Pancreas (tissue), 10 donors: ENCODE measurements around the gene LTO1. TPM values are rescaled to one million over a fixed set of nuclear protein-coding genes. Genes with fewer than 3 reads are reported as not detected.

Experiments used
- ATAC-seq, 4 donors: fragments of 200-7000 bp; cut with Tn5 transposase; one replicate each; pipeline versions ENCODE4 v1.8.0 to v1.9.1; 2020; ENCODE audit warnings: mild to moderate bottlenecking in 4 of 4, moderate library complexity in 4 of 4
- DNase-seq, 6 donors: peaks; one replicate each; pipeline ENCODE4 v3.0.0-alpha.2; 2020
- FAIRE-seq: peaks from 2 replicates; lab custom pipeline; 2012; peaks lifted over from hg19 to GRCh38; lab: Jason Lieb, UNC
- H3K27ac ChIP-seq, 4 donors: fragments of 200-600 bp; sonication (generic); 1 replicate in 3 of 4; 2 replicates in 1 of 4; pipeline versions ENCODE4 v1.5.0 to v1.8.0; 2020
- H3K27me3 ChIP-seq, 4 donors: fragments of 200-600 bp; one replicate each; pipeline ENCODE4 v1.8.0; 2021
- H3K36me3 ChIP-seq, 3 donors: fragments of 200-600 bp; sonication (generic) in 1 of 3; one replicate each; pipeline versions ENCODE4 v1.5.0 to v1.8.0; 2020 to 2021
- H3K4me1 ChIP-seq, 3 donors: fragments of 200-600 bp; one replicate each; pipeline ENCODE4 v1.8.0; 2021
- H3K4me3 ChIP-seq, 4 donors: fragments of 200-600 bp; sonication (generic) in 2 of 4; one replicate each; pipeline versions ENCODE4 v1.5.0 to v1.8.0; 2020 to 2021
- H3K9me3 ChIP-seq, 4 donors: fragments of 200-600 bp; one replicate each; pipeline ENCODE4 v1.8.0; 2021
- whole genome bisulfite sequencing, 2 donors: extraction: QIAGEN DNeasy Blood & Tissue Kit; methylation state at CpG; one replicate each; pipeline ENCODE4 v1.1.7; 2013; 5-methylcytosine and 5-hydroxymethylcytosine counted together
- intact Hi-C, 3 donors: fragments of 100-400 bp; cut with DNase I; formaldehyde crosslinking; loops; one replicate each; pipeline versions ENCODE4 v1.11.1 to v1.14.2; 2022
- polyA plus RNA-seq, 2 donors: library from polyadenylated mRNA; stranded (reverse); fragments of 200-250 nt; gene quantifications; one replicate each; pipeline ENCODE4 v1.2.3, GENCODE V29; 2013
- total RNA-seq, 6 donors: library from RNA; stranded (reverse); fragmentation: NEBNext Ultra II Directional in 4 of 6; extraction: Animal tissue kit (Norgen Biotek cat#: 25700) in 4 of 6; gene quantifications; one replicate each; pipeline versions ENCODE4 v1.2.1 to v1.2.4, GENCODE V29; 2021 to 2023
- TF ChIP-seq, protein P1 (sequence below), 4 donors: fragments of 200-600 bp; sonication (generic) in 3 of 4; IDR thresholded peaks; one replicate each; pipeline versions ENCODE4 v1.5.0 to v1.8.0; 2021; ENCODE audit warnings: antibody characterized with exemption in 4 of 4
- donor health status: healthy with polysubstance abuse.
- donor health status: DM: no; HTN: no; CAD: no; lungs with moderate emphysema.
- donor health status: DM: no; HTN: no; CAD: no.
- donor health status: control.
- donor health status: control.
- donor health status: Bipolar disorder and iron deficiency.
- donor health status: DM: yes; HTN: yes; CAD: no.
- donor health status: DM: no; HTN: no; CAD: no.
- donor health status: DM: no; HTN: no; CAD: no.
- donor health status: DM: yes; HTN: yes; CAD: no.

Gene LTO1
- total and polyA plus RNA-seq, 8 donors, result 7.7 to 27.8 (median 12.2) TPM

DNA sequence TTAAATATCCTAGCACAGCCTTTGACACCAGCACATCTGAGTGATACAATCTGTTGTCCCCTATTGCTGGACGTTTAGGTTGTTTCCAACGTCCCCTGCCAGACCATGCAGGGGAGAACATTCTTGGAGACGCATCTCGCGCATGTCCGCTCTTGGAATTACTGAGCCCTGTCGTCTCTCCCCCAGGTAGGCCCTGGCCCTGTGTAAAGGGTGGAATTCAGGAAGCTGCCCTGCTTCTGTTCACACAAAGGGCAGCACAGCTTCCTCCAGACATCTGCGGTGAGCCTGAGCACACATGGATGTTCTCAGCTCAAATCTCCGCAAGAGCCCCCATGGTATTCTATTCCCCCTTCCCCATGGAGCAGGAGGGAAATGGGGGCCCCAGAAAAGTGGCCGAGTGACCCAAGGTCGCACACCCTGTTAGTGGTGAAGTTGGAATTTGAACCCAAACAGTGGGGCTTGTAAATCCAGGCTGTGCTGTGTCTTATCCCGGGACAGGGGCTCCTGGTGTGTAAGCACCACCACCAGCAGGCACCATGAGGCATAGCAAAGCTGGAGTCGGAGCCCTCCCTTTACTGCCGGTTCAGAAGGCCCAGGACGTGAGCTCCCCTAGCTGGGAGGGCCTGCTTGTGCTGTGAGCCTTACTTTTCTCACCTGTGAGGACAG lies 33.7 kb upstream of the LTO1 start:
- no peak for ATAC-seq
- Histone ChIP-seq H3K27me3 (peaks cover 0 to 20% (median 9%) of the 10 kb centered on the region in 4 donors), H3K36me3 (no peaks in the 10 kb centered on the region)

GRCh38 chr11:69707176-69707575 lies 32.0 kb upstream of the LTO1 start:
- TF ChIP-seq, protein P1, sequence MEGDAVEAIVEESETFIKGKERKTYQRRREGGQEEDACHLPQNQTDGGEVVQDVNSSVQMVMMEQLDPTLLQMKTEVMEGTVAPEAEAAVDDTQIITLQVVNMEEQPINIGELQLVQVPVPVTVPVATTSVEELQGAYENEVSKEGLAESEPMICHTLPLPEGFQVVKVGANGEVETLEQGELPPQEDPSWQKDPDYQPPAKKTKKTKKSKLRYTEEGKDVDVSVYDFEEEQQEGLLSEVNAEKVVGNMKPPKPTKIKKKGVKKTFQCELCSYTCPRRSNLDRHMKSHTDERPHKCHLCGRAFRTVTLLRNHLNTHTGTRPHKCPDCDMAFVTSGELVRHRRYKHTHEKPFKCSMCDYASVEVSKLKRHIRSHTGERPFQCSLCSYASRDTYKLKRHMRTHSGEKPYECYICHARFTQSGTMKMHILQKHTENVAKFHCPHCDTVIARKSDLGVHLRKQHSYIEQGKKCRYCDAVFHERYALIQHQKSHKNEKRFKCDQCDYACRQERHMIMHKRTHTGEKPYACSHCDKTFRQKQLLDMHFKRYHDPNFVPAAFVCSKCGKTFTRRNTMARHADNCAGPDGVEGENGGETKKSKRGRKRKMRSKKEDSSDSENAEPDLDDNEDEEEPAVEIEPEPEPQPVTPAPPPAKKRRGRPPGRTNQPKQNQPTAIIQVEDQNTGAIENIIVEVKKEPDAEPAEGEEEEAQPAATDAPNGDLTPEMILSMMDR (IDR thresholded peaks at IDR 0.05), result no peak
- Histone ChIP-seq H3K9me3 (no peaks in the 10 kb centered on the region), H3K27ac (no peak overlapping the region), H3K36me3 (no peaks in the 10 kb centered on the region), H3K4me3 (no peak overlapping the region), H3K4me1 (peaks cover 0 to 2% (median 0%) of the 10 kb centered on the region in 3 donors), H3K27me3 (peaks cover 0 to 35% (median 11%) of the 10 kb centered on the region in 4 donors)
- ATAC-seq (peak in 2 of 4 donors; percentile 43 to 51), FAIRE-seq (no peak), DNase-seq (no peak)
- WGBS, 2 donors, result 27 to 29% methylated on average over 7 of the region's 7 CpGs
- intact Hi-C loops, result no loop called here

More for the DNA sequence above, 33.7 kb upstream of the LTO1 start:
- TF ChIP-seq, protein P1 (IDR thresholded peaks at IDR 0.05), result no peak
- WGBS, 2 donors, result 57 to 61% methylated on average over 15 of the region's 15 CpGs
- no peaks in the 10 kb centered on the region for H3K9me3 ChIP-seq
- intact Hi-C loops, result no loop called here
- H3K4me3 ChIP-seq, result no peak overlapping the region
- DNase-seq (no peak), FAIRE-seq (no peak)
- peaks cover 0 to 2% (median 0%) of the 10 kb centered on the region in 3 donors for H3K4me1 ChIP-seq
- H3K27ac ChIP-seq, result no peak overlapping the region

- Histone ChIP-seq H3K36me3 (no peaks in the 10 kb centered on the region), H3K4me3 (no peak overlapping the region), H3K4me1 (peaks cover 0 to 2% (median 0%) of the 10 kb centered on the region in 3 donors), H3K27me3 (peaks cover 0 to 43% (median 11%) of the 10 kb centered on the region in 4 donors), H3K9me3 (no peaks in the 10 kb centered on the region), H3K27ac (no peak overlapping the region)
- TF ChIP-seq, protein P1 (IDR thresholded peaks at IDR 0.05), result no peak
- FAIRE-seq (no peak), DNase-seq (no peak), ATAC-seq (no peak)
- intact Hi-C loops, result no loop called here
- 42 to 49% methylated on average over 20 of the region's 20 CpGs for WGBS, 2 donors
Measured at GRCh38 chr11:69705901-69706787, 31.0 kb upstream of the LTO1 start.

GRCh38 chr11:69705351-69705811 lies 30.2 kb upstream of the LTO1 start:
- intact Hi-C loops, result no loop called here
- WGBS, 2 donors, result 11 to 17% methylated on average over 18 of the region's 18 CpGs
- H3K4me1 ChIP-seq, result peaks cover 0 to 6% (median 0%) of the 10 kb centered on the region in 3 donors
- H3K27ac ChIP-seq, result no peak overlapping the region
- no peaks in the 10 kb centered on the region for H3K9me3 ChIP-seq
- H3K36me3 ChIP-seq, result no peaks in the 10 kb centered on the region
- ATAC-seq (no peak), DNase-seq (no peak), FAIRE-seq (no peak)
- TF ChIP-seq, protein P1 (IDR thresholded peaks at IDR 0.05), result no peak
- no peak overlapping the region for H3K4me3 ChIP-seq
- peaks cover 0 to 43% (median 11%) of the 10 kb centered on the region in 4 donors for H3K27me3 ChIP-seq
